Adrenal gland (tissue), 5 donors: ENCODE results near the gene C1orf116.

ENCODE experiments used
- CTCF ChIP-seq, 6 experiments: fragments of 450-650 bp in 4 of 6; fragments of 200-600 bp in 2 of 6; sonication (generic) in 1 of 6; IDR thresholded peaks; 1 replicate in 5 of 6; 2 replicates in 1 of 6; pipeline versions ENCODE4 v1.5.1 to v1.8.0; 2016 to 2021; ENCODE audit warnings: antibody characterized with exemption in 6 of 6, mild to moderate bottlenecking in 2 of 6, moderate library complexity in 1 of 6
- POLR2A ChIP-seq, 2 donors: fragments of 450-650 bp; IDR thresholded peaks; one replicate each; pipeline ENCODE4 v1.6.1; 2017; ENCODE audit warnings: antibody characterized with exemption in 2 of 2, mild to moderate bottlenecking in 2 of 2, moderate library complexity in 1 of 2
- donor health status: DM: no; HTN: no; CAD: no.

GRCh38 chr1:207027921-207028320 lies 4.6 kb downstream of the C1orf116 start:
- TF ChIP-seq CTCF (IDR thresholded peaks at IDR 0.05) (no peak), POLR2A (IDR thresholded peaks at IDR 0.05) (no peak)
